ENCODE measurements around the gene AKAP6. TPM values are rescaled to one million over a fixed set of nuclear protein-coding genes. Genes with fewer than 3 reads are reported as not detected.

The AKAP6 gene
- total RNA-seq, 1 experiment from 2014 or later, result 1.1 TPM

DNA sequence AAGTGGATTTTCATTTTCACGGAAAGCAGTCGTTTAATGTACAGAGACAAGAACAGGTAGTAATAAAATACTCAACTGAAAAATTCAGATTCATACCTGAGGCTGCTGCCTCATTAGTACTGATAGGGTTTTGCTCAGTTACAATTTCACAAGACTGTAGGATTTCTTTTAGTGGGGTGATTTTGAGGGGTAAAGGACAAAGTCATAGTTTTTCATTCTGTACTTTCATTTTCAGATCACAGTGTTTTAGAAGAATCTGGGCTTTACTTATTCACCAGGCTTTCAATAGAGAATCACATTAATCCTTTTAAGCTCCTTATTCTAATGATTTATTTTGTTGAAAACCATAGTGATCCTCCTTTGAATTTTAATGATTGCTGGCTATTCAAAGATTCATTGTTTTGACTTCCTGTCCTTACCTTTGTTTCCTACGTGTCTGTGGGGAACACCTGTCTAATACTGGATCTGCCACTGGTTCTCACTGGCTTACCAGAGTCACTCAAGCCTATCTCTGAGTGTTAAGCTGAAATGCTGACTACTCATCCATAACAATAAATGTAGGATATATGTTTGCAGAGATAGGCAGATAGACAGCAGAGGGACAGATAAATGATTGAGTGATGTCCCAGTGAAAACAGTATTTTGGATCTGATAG is 365.8 kb downstream of the AKAP6 start:
- Histone ChIP-seq H2BK12ac (ENCODE audit: insufficient read length, low read depth, low read length) (no peak overlapping the region), H3K79me2 (ENCODE audit: insufficient read depth, low read length) (no peaks in the 10 kb centered on the region), H4K20me1 (ENCODE audit: control insufficient read depth, insufficient read depth, insufficient read length) (no peaks in the 10 kb centered on the region), H3K4me2 (ENCODE audit: insufficient read depth, insufficient read length, low read length) (no peak overlapping the region), H3K9ac (ENCODE audit: extremely low read depth, insufficient read length, low read length) (no peak overlapping the region), H3K23me2 (ENCODE audit: insufficient read length, low read depth, low read length, poor library complexity, severe bottlenecking) (no peaks in the 10 kb centered on the region), H3K27me3 (ENCODE audit: insufficient read depth, low read length) (no peaks in the 10 kb centered on the region), H3K79me1 (ENCODE audit: insufficient read depth, low read depth, low read length, poor library complexity, severe bottlenecking) (no peaks in the 10 kb centered on the region), H3K56ac (ENCODE audit: insufficient read length, low read depth, low read length) (no peak overlapping the region), H2AFZ (ENCODE audit: low read length) (no peak overlapping the region), H3K23ac (ENCODE audit: insufficient read length, low read depth, low read length) (no peak overlapping the region), H4K91ac (ENCODE audit: insufficient read length, low read depth, low read length) (no peak overlapping the region), H2BK15ac (ENCODE audit: low read depth, low read length) (no peak overlapping the region), H4K8ac (replicated peaks; ENCODE audit: insufficient read length, low read depth, low read length) (no peak overlapping the region), H3T11ph (ENCODE audit: low read length) (no peak overlapping the region), H3K9me3 (ENCODE audit: control insufficient read depth, low read depth, low read length) (no peaks in the 10 kb centered on the region), H2AK5ac (ENCODE audit: insufficient read length, low read length) (no peak overlapping the region), H3K4me1 (ENCODE audit: insufficient read depth, low read length) (no peaks in the 10 kb centered on the region; the same call in 1 of the 2 replicates), H2BK5ac (ENCODE audit: insufficient read length, low read length) (no peak overlapping the region), H3K4ac (ENCODE audit: low read depth, low read length) (no peak overlapping the region), H3K27ac (ENCODE audit: insufficient read length, low read depth, low read length) (no peak overlapping the region), H4K5ac (ENCODE audit: insufficient read length, low read depth, low read length) (no peak overlapping the region), H2BK20ac (ENCODE audit: low read depth, low read length, poor library complexity, severe bottlenecking) (no peak overlapping the region), H3K14ac (ENCODE audit: insufficient read depth, low read length) (no peak overlapping the region), H3K18ac (ENCODE audit: insufficient read length, low read depth, low read length) (no peak overlapping the region), H2BK120ac (ENCODE audit: low read depth, low read length, poor library complexity, severe bottlenecking) (no peak overlapping the region)
- Mint-ChIP-seq H3K4me3 (no peak overlapping the region), H3K36me3 (ENCODE audit: insufficient read depth in 1 of 3, low read depth in 3 of 3) (no peaks in the 10 kb centered on the region), H3K4me1 (peaks cover 8 to 15% of the 10 kb centered on the region in 2 experiments; a peak in 3 of 4 replicates), H3K9me3 (no peaks in the 10 kb centered on the region), H3K27me3 (ENCODE audit: low read depth) (no peaks in the 10 kb centered on the region), H3K27ac (no peak overlapping the region)
- no peak for DNase-seq
- TF ChIP-seq, protein P1, sequence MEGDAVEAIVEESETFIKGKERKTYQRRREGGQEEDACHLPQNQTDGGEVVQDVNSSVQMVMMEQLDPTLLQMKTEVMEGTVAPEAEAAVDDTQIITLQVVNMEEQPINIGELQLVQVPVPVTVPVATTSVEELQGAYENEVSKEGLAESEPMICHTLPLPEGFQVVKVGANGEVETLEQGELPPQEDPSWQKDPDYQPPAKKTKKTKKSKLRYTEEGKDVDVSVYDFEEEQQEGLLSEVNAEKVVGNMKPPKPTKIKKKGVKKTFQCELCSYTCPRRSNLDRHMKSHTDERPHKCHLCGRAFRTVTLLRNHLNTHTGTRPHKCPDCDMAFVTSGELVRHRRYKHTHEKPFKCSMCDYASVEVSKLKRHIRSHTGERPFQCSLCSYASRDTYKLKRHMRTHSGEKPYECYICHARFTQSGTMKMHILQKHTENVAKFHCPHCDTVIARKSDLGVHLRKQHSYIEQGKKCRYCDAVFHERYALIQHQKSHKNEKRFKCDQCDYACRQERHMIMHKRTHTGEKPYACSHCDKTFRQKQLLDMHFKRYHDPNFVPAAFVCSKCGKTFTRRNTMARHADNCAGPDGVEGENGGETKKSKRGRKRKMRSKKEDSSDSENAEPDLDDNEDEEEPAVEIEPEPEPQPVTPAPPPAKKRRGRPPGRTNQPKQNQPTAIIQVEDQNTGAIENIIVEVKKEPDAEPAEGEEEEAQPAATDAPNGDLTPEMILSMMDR (conservative IDR thresholded peaks at IDR 0.05), result no peak
- no CpG with 5 or more reads among the region's 3 CpGs for WGBS (ENCODE audit: extremely low coverage, insufficient read length, low lambda C conversion rate)

Measured in H9 (cell line).